Heart left ventricle (tissue), 13 donors: ENCODE measurements around the gene MRPL58.

ENCODE experiments used
- CTCF ChIP-seq, 12 donors: fragments of 200-600 bp; sonication (generic) in 4 of 12; IDR thresholded peaks; one replicate each; pipeline versions ENCODE4 v1.5.0 to v1.8.0; 2018 to 2022; ENCODE audit warnings: antibody characterized with exemption in 12 of 12, mild to moderate bottlenecking in 5 of 12
- POLR2A ChIP-seq, 2 donors: fragments of 450-650 bp; IDR thresholded peaks; one replicate each; pipeline ENCODE4 v1.6.1; 2017; ENCODE audit warnings: antibody characterized with exemption in 2 of 2, mild to moderate bottlenecking in 2 of 2, moderate library complexity in 2 of 2
- donor health status: ischemic (EF 13 %, LVEDD 7.1; RV severe dilation, severe dysfunction).
- donor health status: DM: no; HTN: yes; CAD: no.
- donor health status: DM: no; HTN: no; CAD: no.
- donor health status: ischemic (EF 25% LVEDD 6.9; RV normal size, moderate dysfunction).
- donor health status: ischemic (EF 25% LVEDD 5.7; RV mildly dilated, moderate dysfunction).
- donor health status: ischemic (EF 35%, LVEDD 5.7; RV mildly dilated, moderate dysfunction).
- donor health status: nonischemic (EF 11% LVEDD 7.7; RV severe dilation, severe dysfunction).
- donor health status: DM: yes; HTN: yes; CAD: no.
- donor health status: PGD.
- donor health status: ischemic (EF 29% LVEDD 5.4; RV normal size, mild dysfunction).
- donor health status: nonischemic (EF 23%, LVEDD 6.1; RV moderate dilation, normal function).

GRCh38 chr17:75039238-75039637, 26.8 kb downstream of the MRPL58 start:
- TF ChIP-seq CTCF (IDR thresholded peaks at IDR 0.05) (no peak), POLR2A (IDR thresholded peaks at IDR 0.05) (no peak)
